K562 (cell line): ENCODE data around the gene NUP62. TPM values are rescaled to one million over a fixed set of nuclear protein-coding genes. Genes with fewer than 3 reads are reported as not detected.

ENCODE experiments used
- ADNP ChIP-seq: fragments of 200-800 bp; sonication (Bioruptor generic); IDR thresholded peaks from 2 replicates; pipeline ENCODE4 v1.6.1; 2016; ENCODE audit warnings: missing genetic modification characterization, missing compliant biosample characterization
- BRF1 ChIP-seq: IDR thresholded peaks from 3 replicates; pipeline ENCODE4 v1.6.1; 2011; ENCODE audit warnings: borderline replicate concordance, mild to moderate bottlenecking; ENCODE audit not compliant: insufficient read length; ENCODE audit errors: extremely low read depth
- CCNT2 ChIP-seq: IDR thresholded peaks from 2 replicates; pipeline ENCODE4 v1.6.1; 2011; ENCODE audit warnings: borderline replicate concordance, low read depth, mild to moderate bottlenecking, moderate library complexity, mixed read lengths, low read length; ENCODE audit not compliant: insufficient read length; ENCODE audit errors: extremely low read depth
- DNMT1 ChIP-seq: fragments of 450-650 bp; IDR thresholded peaks from 2 replicates; pipeline ENCODE4 v1.6.1; 2016; ENCODE audit warnings: antibody characterized with exemption, mild to moderate bottlenecking
- DPF2 ChIP-seq: fragments of 450-650 bp; IDR thresholded peaks from 2 replicates; pipeline ENCODE4 v1.6.1; 2016
- FOXK2 ChIP-seq, 2 experiments: fragments of 450-650 bp; IDR thresholded peaks in 1 of 2; conservative IDR thresholded peaks in 1 of 2; 2 replicates each; pipeline ENCODE4 v1.6.1; 2016; ENCODE audit warnings: low read depth in 2 of 2, mild to moderate bottlenecking in 1 of 2
- GABPB2 ChIP-seq: fragments of 250-450 bp; sonication (Bioruptor Pico); conservative IDR thresholded peaks from 2 replicates; pipeline ENCODE4 v1.5.1; 2021; ENCODE audit warnings: mild to moderate bottlenecking
- HDGF ChIP-seq: fragments of 450-650 bp; IDR thresholded peaks from 2 replicates; pipeline ENCODE4 v1.6.1; 2016
- HNRNPK ChIP-seq: fragments of 200-400 bp; formaldehyde crosslinking; IDR thresholded peaks from one replicate; pipeline ENCODE4 v1.6.1; 2018; ENCODE audit warnings: mild to moderate bottlenecking, low read depth, low read length; ENCODE audit not compliant: poor library complexity, severe bottlenecking
- MAZ ChIP-seq, 2 experiments: fragments of 450-650 bp in 1 of 2; sonication (generic) in 1 of 2; formaldehyde crosslinking; IDR thresholded peaks in 1 of 2; conservative IDR thresholded peaks in 1 of 2; 2 replicates each; pipeline versions ENCODE4 v1.4.0 to v1.5.0; 2020; ENCODE audit warnings: mild to moderate bottlenecking in 1 of 2, missing genetic modification reagents in 1 of 2
- NR2C2 ChIP-seq, 2 experiments: fragments of 200-800 bp in 1 of 2; sonication (Bioruptor generic) in 1 of 2; sonication (generic) in 1 of 2; formaldehyde crosslinking in 1 of 2; IDR thresholded peaks; 2 replicates each; pipeline versions ENCODE4 v1.6.1 to v1.8.0; 2016 to 2022; ENCODE audit warnings: mild to moderate bottlenecking in 1 of 2, missing compliant biosample characterization in 1 of 2, missing genetic modification characterization in 1 of 2, missing genetic modification reagents in 1 of 2
- NR3C1 ChIP-seq: sonication (generic); formaldehyde crosslinking; IDR thresholded peaks from 2 replicates; pipeline ENCODE4 v1.8.1; 2022; ENCODE audit warnings: missing genetic modification reagents
- PRPF4 ChIP-seq: fragments of 200-400 bp; formaldehyde crosslinking; IDR thresholded peaks from one replicate; pipeline ENCODE4 v1.6.1; 2017; ENCODE audit warnings: low read length, low read depth, mild to moderate bottlenecking; ENCODE audit not compliant: insufficient read depth, poor library complexity, severe bottlenecking
- RAD21 ChIP-seq, 2 experiments: fragments of 250-450 bp in 1 of 2; fragments of 450-650 bp in 1 of 2; sonication (Bioruptor Pico) in 1 of 2; formaldehyde crosslinking in 1 of 2; IDR thresholded peaks in 1 of 2; conservative IDR thresholded peaks in 1 of 2; 2 replicates each; pipeline versions ENCODE4 v1.4.0 to v1.8.0; 2020 to 2022; ENCODE audit warnings: mild to moderate bottlenecking in 2 of 2, moderate library complexity in 1 of 2
- RAD51 ChIP-seq: fragments of 450-650 bp; IDR thresholded peaks from 2 replicates; pipeline ENCODE4 v1.7.1; 2016; ENCODE audit warnings: low read depth, mild to moderate bottlenecking, borderline replicate concordance
- SMAD2 ChIP-seq: fragments of 150-350 bp; IDR thresholded peaks from 2 replicates; pipeline ENCODE4 v1.6.1; 2014; ENCODE audit warnings: low read depth, mild to moderate bottlenecking, low read length
- SMAD3 ChIP-seq: fragments of 450-650 bp; formaldehyde crosslinking; conservative IDR thresholded peaks from 2 replicates; pipeline ENCODE4 v1.4.0; 2020; ENCODE audit warnings: mild to moderate bottlenecking
- SP1 ChIP-seq: sonication (generic); formaldehyde crosslinking; IDR thresholded peaks from 2 replicates; pipeline ENCODE4 v1.8.1; 2022; ENCODE audit warnings: mild to moderate bottlenecking, missing genetic modification reagents
- STAT5A ChIP-seq: IDR thresholded peaks from 2 replicates; pipeline ENCODE4 v1.6.1; 2012; ENCODE audit warnings: low read length, inconsistent platforms, borderline replicate concordance
- TAF15 ChIP-seq: fragments of 200-400 bp; formaldehyde crosslinking; IDR thresholded peaks from 2 replicates; pipeline ENCODE4 v1.6.1; 2017; ENCODE audit warnings: mild to moderate bottlenecking, low read depth, low read length, moderate library complexity
- TEAD4 ChIP-seq, 2 experiments: sonication (generic) in 1 of 2; formaldehyde crosslinking in 1 of 2; IDR thresholded peaks; 2 replicates each; pipeline versions ENCODE4 v1.6.1 to v1.8.0; 2012 to 2022; ENCODE audit warnings: borderline replicate concordance in 1 of 2, inconsistent platforms in 1 of 2, low read length in 1 of 2, mild to moderate bottlenecking in 1 of 2, missing genetic modification reagents in 1 of 2
- XRCC5 ChIP-seq: fragments of 200-400 bp; formaldehyde crosslinking; IDR thresholded peaks from 2 replicates; pipeline ENCODE4 v1.6.1; 2017; ENCODE audit warnings: low read depth, mild to moderate bottlenecking, low read length
- ZNF140 ChIP-seq: fragments of 250-450 bp; sonication (Bioruptor Pico); IDR thresholded peaks from 2 replicates; pipeline ENCODE4 v1.8.0; 2021; ENCODE audit warnings: moderate library complexity, mild to moderate bottlenecking, inconsistent platforms
- ZNF224 ChIP-seq: sonication (generic); formaldehyde crosslinking; IDR thresholded peaks from 2 replicates; pipeline ENCODE4 v1.8.0; 2022; ENCODE audit warnings: mild to moderate bottlenecking, missing genetic modification reagents
- ZNF586 ChIP-seq: fragments of 450-650 bp; formaldehyde crosslinking; conservative IDR thresholded peaks from 2 replicates; pipeline ENCODE4 v1.4.0; 2020; ENCODE audit warnings: mild to moderate bottlenecking, moderate library complexity
- polyA plus RNA-seq, 8 experiments: library from polyadenylated mRNA; depleted of rRNA in 4 of 8; stranded (reverse) in 5 of 8; unstranded in 3 of 8; fragments of >200 nt; fragmentation: Nextera tagmentation in 2 of 8; fragmentation: Illumina TruSeq in 1 of 8; extraction: Ambion mirVana in 2 of 8; extraction: Trizol in 1 of 8; gene quantifications; 2 replicates each; pipeline versions ENCODE4 v1.2.1 to v1.2.3, GENCODE V29; 2011 to 2014; ENCODE audit warnings: inconsistent platforms in 1 of 8, missing spikeins in 1 of 8
- total RNA-seq, 7 experiments: library from RNA; depleted of rRNA in 6 of 7; stranded (reverse); fragments of >200 nt in 6 of 7; fragmentation: Illumina TruSeq in 2 of 7; extraction: Trizol in 2 of 7; gene quantifications; 2 replicates each; pipeline versions ENCODE4 v1.2.1 to v1.2.3, GENCODE V29; 2011 to 2021; ENCODE audit warnings: low replicate concordance in 1 of 7
- TF ChIP-seq, protein P1 (sequence below): fragments of 250-450 bp; sonication (Bioruptor Pico); IDR thresholded peaks from 2 replicates; pipeline ENCODE4 v1.5.0; 2020; ENCODE audit warnings: mild to moderate bottlenecking, borderline replicate concordance

NUP62 gene
- total and polyA plus RNA-seq, 9 of the 15 experiments (the other 6 are each of a cell fraction or from before 2014, with no cell fraction given) = 16.9 to 109 (median 66.0) TPM

DNA sequence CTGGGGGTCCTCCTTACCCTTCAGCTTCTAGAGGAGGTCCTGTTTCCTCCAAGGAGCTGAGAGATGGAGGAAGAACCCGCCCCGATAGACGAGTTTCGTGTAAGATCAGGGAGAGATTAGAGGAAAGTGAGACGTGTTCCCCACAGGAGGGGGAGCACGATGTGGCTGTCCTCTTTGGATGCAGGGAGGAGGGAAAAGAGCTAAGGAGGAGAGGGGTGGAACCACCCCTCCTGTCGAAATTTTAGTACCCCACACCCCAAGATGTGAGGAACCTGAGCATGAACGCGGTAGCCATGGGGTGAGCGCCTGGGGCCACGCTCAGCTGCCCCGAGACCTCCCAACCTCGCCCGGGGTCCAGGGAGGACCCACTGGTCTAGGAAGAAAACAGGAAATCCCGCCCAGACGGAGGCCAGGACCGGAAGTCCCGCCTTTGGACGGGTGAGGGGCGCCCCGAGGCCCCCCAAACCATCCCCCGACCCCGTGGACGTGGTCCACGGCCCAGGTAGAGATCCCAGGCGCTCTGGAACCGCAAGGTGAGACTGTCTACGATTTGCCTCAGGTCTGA, 53.4 kb downstream of the NUP62 start (continued):
- no peak for TF ChIP-seq PRPF4
- TF ChIP-seq SMAD2 = no peak
- no peak for TF ChIP-seq ADNP (tag)
- no peak for TF ChIP-seq STAT5A
- no peak for TF ChIP-seq ZNF586 (CRISPR knock-in tag)
- no peak for TF ChIP-seq SMAD3
- TF ChIP-seq DPF2 = no peak; the same call in 1 of the 2 replicates
- no peak for TF ChIP-seq GABPB2
- TF ChIP-seq RAD51 = no peak
- TF ChIP-seq HDGF = no peak
- no peak for TF ChIP-seq TAF15
- 0 out of 2 replicates have a peak, but pooled peaks have one; percentile 14 for TF ChIP-seq TEAD4 (IDR thresholded peaks at IDR 0.05; ENCODE audit: low read length)
- no peak for TF ChIP-seq TEAD4 (CRISPR knock-in tag; IDR thresholded peaks at IDR 0.05; ENCODE audit: borderline replicate concordance)
- 0 out of 4 replicates have a peak, but pooled peaks have one; percentile 12 to 16 for TF ChIP-seq FOXK2 (conservative IDR thresholded peaks at IDR 0.05 in 1 of 2, IDR thresholded peaks at IDR 0.05 in 1 of 2; ENCODE audit: low read depth in 2 of 2)
- TF ChIP-seq, protein P1, sequence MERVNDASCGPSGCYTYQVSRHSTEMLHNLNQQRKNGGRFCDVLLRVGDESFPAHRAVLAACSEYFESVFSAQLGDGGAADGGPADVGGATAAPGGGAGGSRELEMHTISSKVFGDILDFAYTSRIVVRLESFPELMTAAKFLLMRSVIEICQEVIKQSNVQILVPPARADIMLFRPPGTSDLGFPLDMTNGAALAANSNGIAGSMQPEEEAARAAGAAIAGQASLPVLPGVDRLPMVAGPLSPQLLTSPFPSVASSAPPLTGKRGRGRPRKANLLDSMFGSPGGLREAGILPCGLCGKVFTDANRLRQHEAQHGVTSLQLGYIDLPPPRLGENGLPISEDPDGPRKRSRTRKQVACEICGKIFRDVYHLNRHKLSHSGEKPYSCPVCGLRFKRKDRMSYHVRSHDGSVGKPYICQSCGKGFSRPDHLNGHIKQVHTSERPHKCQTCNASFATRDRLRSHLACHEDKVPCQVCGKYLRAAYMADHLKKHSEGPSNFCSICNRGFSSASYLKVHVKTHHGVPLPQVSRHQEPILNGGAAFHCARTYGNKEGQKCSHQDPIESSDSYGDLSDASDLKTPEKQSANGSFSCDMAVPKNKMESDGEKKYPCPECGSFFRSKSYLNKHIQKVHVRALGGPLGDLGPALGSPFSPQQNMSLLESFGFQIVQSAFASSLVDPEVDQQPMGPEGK (CRISPR knock-in tag) = no peak
- TF ChIP-seq DNMT1 = no peak
- no peak for TF ChIP-seq HNRNPK
- TF ChIP-seq MAZ (CRISPR knock-in tag; conservative IDR thresholded peaks at IDR 0.05 in 1 of 2, IDR thresholded peaks at IDR 0.05 in 1 of 2) = no peak
- TF ChIP-seq ZNF224 (CRISPR knock-in tag) = no peak
- TF ChIP-seq NR3C1 = no peak
- no peak for TF ChIP-seq XRCC5
- no peak for TF ChIP-seq BRF1
- peak; percentile 18 for TF ChIP-seq CCNT2
- TF ChIP-seq NR2C2 (CRISPR knock-in tag; IDR thresholded peaks at IDR 0.05) = no peak
- no peak for TF ChIP-seq NR2C2 (tag; IDR thresholded peaks at IDR 0.05)
- TF ChIP-seq SP1 (CRISPR knock-in tag) = no peak
- 0 out of 4 replicates have a peak, but pooled peaks of 1 of the 2 experiments have one; percentile 3 for TF ChIP-seq RAD21 (CRISPR knock-in tag; conservative IDR thresholded peaks at IDR 0.05 in 1 of 2, IDR thresholded peaks at IDR 0.05 in 1 of 2)
- no peak for TF ChIP-seq ZNF140 (CRISPR knock-in tag)
